ENCODE results near the gene PITPNC1. TPM values are rescaled to one million over a fixed set of nuclear protein-coding genes. Genes with fewer than 3 reads are reported as not detected.

The PITPNC1 gene
- total RNA-seq, 1 donor from 2014 or later, result 19.3 TPM

- H3K36me3 Mint-ChIP-seq (ENCODE audit: low read depth), result no peaks in the 10 kb centered on the region
- DNase-seq (no peak), ATAC-seq (ENCODE audit: low read depth) (no peak)
- no peak overlapping the region for H3K27ac Mint-ChIP-seq
- intact Hi-C loops (cut with micrococcal nuclease), result no loop called here
- H3K27me3 Mint-ChIP-seq, result no peaks in the 10 kb centered on the region
- no peak overlapping the region for H3K4me3 Mint-ChIP-seq
- no peaks in the 10 kb centered on the region for H3K9me3 Mint-ChIP-seq
- CTCF ChIA-PET, result no interaction called here
- peaks cover 26% of the 10 kb centered on the region for H3K4me1 Mint-ChIP-seq
- TF ChIP-seq, protein P1, sequence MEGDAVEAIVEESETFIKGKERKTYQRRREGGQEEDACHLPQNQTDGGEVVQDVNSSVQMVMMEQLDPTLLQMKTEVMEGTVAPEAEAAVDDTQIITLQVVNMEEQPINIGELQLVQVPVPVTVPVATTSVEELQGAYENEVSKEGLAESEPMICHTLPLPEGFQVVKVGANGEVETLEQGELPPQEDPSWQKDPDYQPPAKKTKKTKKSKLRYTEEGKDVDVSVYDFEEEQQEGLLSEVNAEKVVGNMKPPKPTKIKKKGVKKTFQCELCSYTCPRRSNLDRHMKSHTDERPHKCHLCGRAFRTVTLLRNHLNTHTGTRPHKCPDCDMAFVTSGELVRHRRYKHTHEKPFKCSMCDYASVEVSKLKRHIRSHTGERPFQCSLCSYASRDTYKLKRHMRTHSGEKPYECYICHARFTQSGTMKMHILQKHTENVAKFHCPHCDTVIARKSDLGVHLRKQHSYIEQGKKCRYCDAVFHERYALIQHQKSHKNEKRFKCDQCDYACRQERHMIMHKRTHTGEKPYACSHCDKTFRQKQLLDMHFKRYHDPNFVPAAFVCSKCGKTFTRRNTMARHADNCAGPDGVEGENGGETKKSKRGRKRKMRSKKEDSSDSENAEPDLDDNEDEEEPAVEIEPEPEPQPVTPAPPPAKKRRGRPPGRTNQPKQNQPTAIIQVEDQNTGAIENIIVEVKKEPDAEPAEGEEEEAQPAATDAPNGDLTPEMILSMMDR (IDR thresholded peaks at IDR 0.05), result no peak
- POLR2A ChIA-PET, result no interaction called here
Measured at GRCh38 chr17:67519801-67520251, 142.7 kb downstream of the PITPNC1 start.

DNA sequence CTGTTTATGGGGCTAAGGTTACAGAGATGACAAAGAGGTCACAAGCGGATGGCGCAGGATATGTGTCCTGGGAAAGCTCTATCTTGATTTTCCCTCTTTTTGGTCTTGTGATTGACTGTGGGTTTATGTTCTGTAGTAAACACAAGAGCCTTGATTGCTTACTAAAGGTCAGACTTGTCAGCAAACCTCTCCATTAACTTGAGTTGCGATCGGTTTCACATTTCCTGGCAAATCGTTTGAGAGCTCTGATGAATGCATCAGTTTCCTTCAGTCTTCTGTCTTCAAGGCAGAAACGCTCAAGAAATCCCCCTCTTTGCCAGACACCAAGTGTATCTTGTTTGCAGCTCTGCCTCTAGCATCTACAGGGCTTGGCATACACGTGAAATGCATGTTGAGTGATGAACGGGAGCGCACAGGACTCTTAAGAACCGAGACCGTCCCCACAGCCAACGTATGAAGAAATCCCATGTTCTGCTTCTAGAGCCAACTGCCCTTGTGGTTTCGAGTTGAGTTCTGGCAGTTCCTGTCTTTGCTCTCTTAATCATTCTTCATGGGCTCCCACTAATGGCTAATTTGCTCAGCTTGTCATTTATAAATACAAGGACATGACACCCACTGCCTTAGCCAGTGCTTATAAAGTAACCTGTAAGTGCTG lies 143.3 kb downstream of the PITPNC1 start:
- no peak overlapping the region for H3K27ac Mint-ChIP-seq
- H3K36me3 Mint-ChIP-seq (ENCODE audit: low read depth), result no peaks in the 10 kb centered on the region
- CTCF ChIA-PET, result no interaction called here
- POLR2A ChIA-PET, result no interaction called here
- TF ChIP-seq, protein P1 (IDR thresholded peaks at IDR 0.05), result no peak
- H3K4me1 Mint-ChIP-seq, result peaks cover 20% of the 10 kb centered on the region
- intact Hi-C loops (cut with micrococcal nuclease), result no loop called here
- H3K4me3 Mint-ChIP-seq, result peak overlapping the region; percentile 70
- no peak for DNase-seq
- H3K9me3 Mint-ChIP-seq, result no peaks in the 10 kb centered on the region
- H3K27me3 Mint-ChIP-seq, result no peaks in the 10 kb centered on the region
- no peak for ATAC-seq (ENCODE audit: low read depth)

DNA sequence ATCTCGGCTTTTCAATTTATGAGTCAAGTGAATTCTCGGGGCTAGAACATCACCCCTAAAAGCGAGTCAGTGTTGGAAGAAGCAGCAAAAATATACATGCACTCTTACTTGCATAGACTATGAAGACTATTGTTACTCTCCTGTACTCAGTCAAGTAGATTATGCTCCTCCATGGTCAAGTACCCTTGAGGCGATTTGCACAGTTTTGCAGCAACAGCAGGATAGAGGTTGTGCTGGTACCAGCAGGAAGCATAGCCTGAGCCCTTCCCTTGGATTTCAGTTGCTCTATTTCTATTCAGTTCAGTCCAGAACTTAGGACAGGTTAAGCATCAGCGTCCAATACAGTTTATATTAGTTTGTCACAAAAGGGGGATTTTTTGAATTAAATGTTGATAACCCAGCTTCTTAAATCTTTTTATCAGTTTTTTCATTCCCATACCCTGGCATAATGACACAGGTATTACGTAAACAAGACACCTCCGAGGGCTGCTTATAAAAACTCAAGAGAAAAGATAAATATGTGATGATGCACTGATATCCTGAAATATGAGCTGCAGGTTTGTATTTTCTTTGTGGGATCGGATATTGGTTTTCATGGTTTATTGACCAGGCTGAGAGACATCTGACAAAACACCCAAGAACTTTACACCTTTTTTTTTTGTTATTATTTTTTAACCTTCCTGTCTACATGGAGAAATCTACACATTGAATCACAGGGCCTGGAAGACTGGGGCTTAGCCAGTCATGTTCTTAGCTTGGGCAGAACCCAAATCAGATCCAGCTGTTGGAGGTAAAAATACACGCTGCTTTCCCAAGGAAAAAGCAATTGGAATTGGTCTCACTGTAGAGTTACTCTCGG lies 144.1 kb downstream of the PITPNC1 start:
- H3K36me3 Mint-ChIP-seq (ENCODE audit: low read depth), result no peaks in the 10 kb centered on the region
- ChIA-PET POLR2A (no interaction called here), CTCF (no interaction called here)
- H3K9me3 Mint-ChIP-seq, result no peaks in the 10 kb centered on the region
- TF ChIP-seq, protein P1 (IDR thresholded peaks at IDR 0.05), result no peak
- no peak overlapping the region for H3K4me3 Mint-ChIP-seq
- DNase-seq, result no peak
- intact Hi-C loops (cut with micrococcal nuclease), result no loop called here
- no peak for ATAC-seq (ENCODE audit: low read depth)
- no peaks in the 10 kb centered on the region for H3K27me3 Mint-ChIP-seq
- peaks cover 16% of the 10 kb centered on the region for H3K4me1 Mint-ChIP-seq
- H3K27ac Mint-ChIP-seq, result no peak overlapping the region

GRCh38 chr17:67521775-67522069 lies 144.6 kb downstream of the PITPNC1 start:
- H3K36me3 Mint-ChIP-seq (ENCODE audit: low read depth), result no peaks in the 10 kb centered on the region
- TF ChIP-seq, protein P1 (IDR thresholded peaks at IDR 0.05), result no peak
- H3K4me1 Mint-ChIP-seq, result peaks cover 16% of the 10 kb centered on the region
- intact Hi-C loops (cut with micrococcal nuclease), result no loop called here
- no peaks in the 10 kb centered on the region for H3K27me3 Mint-ChIP-seq
- no peak overlapping the region for H3K4me3 Mint-ChIP-seq
- ChIA-PET POLR2A (no interaction called here), CTCF (no interaction called here)
- DNase-seq (no peak), ATAC-seq (ENCODE audit: low read depth) (no peak)
- no peaks in the 10 kb centered on the region for H3K9me3 Mint-ChIP-seq
- H3K27ac Mint-ChIP-seq, result no peak overlapping the region

DNA sequence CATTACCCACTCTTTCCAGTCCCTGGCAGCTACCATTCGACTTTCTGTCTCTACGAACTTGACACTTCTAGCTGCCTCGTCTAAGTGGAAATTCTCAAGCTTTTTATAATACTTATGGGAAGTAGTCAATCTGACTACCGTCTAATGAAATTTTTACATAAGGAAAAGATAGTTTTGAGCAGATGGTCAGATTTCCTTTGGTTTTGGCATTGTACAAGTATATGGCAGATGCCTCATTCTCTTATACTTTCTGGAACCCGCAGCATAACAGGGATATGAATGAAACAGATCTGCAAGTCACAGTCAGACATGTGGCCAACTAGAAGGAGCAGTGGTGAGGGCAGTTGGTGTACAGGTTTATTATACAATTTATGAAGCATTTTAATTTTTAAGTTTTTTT lies 146.0 kb downstream of the PITPNC1 start:
- no peaks in the 10 kb centered on the region for H3K27me3 Mint-ChIP-seq
- no peaks in the 10 kb centered on the region for H3K9me3 Mint-ChIP-seq
- intact Hi-C loops (cut with micrococcal nuclease), result no loop called here
- peaks cover 16% of the 10 kb centered on the region for H3K4me1 Mint-ChIP-seq
- ChIA-PET CTCF (no interaction called here), POLR2A (interaction anchor here (0.6 kb wide), 1 partner anchor 150 kb away, joined by 3 read pairs; no protein-coding TSS in a partner anchor)
- no peaks in the 10 kb centered on the region for H3K36me3 Mint-ChIP-seq (ENCODE audit: low read depth)
- ATAC-seq (ENCODE audit: low read depth) (no peak), DNase-seq (no peak)
- H3K27ac Mint-ChIP-seq, result no peak overlapping the region
- TF ChIP-seq, protein P1 (IDR thresholded peaks at IDR 0.05), result no peak
- no peak overlapping the region for H3K4me3 Mint-ChIP-seq
